MCF 10A (cell line): ENCODE data around the gene EHMT1. TPM values are rescaled to one million over a fixed set of nuclear protein-coding genes. Genes with fewer than 3 reads are reported as not detected.

Experiments
- BruUV-seq: library from RNA; stranded (reverse); fragments of 400-500 nt; replicated peaks from 2 replicates; lab custom pipeline; 2021; lab: Mats Ljungman, UMichigan
- CTCF ChIA-PET: fragments of 300-600 bp; sonication (Branson Sonifier 250); formaldehyde crosslinking; extraction: SDS; loops from one replicate; lab custom pipeline; 2021; ENCODE audit warnings: antibody characterized with exemption, inconsistent platforms; lab: Yijun Ruan, JAX
- POLR2A ChIA-PET: fragments of 300-600, 350-650 bp; sonication (Branson Sonifier 250); formaldehyde crosslinking; extraction: SDS; loops from one replicate; lab custom pipeline; 2020; ENCODE audit warnings: antibody characterized with exemption, inconsistent platforms; lab: Yijun Ruan, JAX
- DNase-seq: peaks from one replicate; pipeline ENCODE4 v3.0.0-alpha.2; 2018; ENCODE audit not compliant: unreplicated experiment
- H3K27ac Mint-ChIP-seq: one replicate; pipeline ENCODE4 v1.8.0; 2022; ENCODE audit warnings: mild to moderate bottlenecking, low read depth, mixed read lengths; ENCODE audit not compliant: unreplicated experiment
- H3K27me3 Mint-ChIP-seq: one replicate; pipeline ENCODE4 v1.8.0; 2022; ENCODE audit warnings: mixed read lengths; ENCODE audit not compliant: insufficient read depth, unreplicated experiment
- H3K36me3 Mint-ChIP-seq: one replicate; pipeline ENCODE4 v1.8.0; 2022; ENCODE audit warnings: mild to moderate bottlenecking, moderate library complexity, mixed read lengths; ENCODE audit not compliant: insufficient read depth, unreplicated experiment
- H3K4me1 Mint-ChIP-seq: one replicate; pipeline ENCODE4 v1.8.0; 2022; ENCODE audit warnings: mixed read lengths; ENCODE audit not compliant: insufficient read depth, unreplicated experiment
- H3K4me3 Mint-ChIP-seq: one replicate; pipeline ENCODE4 v1.8.0; 2022; ENCODE audit warnings: mild to moderate bottlenecking, moderate library complexity, mixed read lengths; ENCODE audit not compliant: unreplicated experiment
- H3K9me3 Mint-ChIP-seq: one replicate; pipeline ENCODE4 v1.8.0; 2022; ENCODE audit warnings: mixed read lengths; ENCODE audit not compliant: unreplicated experiment
- intact Hi-C: fragments of 100-400 bp; cut with micrococcal nuclease; formaldehyde crosslinking; loops from 2 replicates; pipeline ENCODE4 v1.14.1; 2022
- total RNA-seq: library from RNA; stranded (reverse); gene quantifications from 2 replicates; pipeline ENCODE4 v1.2.3, GENCODE V29; 2022
- TF ChIP-seq, protein P1 (sequence below): fragments of 200-600 bp; IDR thresholded peaks from one replicate; pipeline ENCODE4 v1.8.0; 2022; ENCODE audit warnings: antibody characterized with exemption, mild to moderate bottlenecking; ENCODE audit not compliant: unreplicated experiment

EHMT1 gene
- total RNA-seq, 1 experiment from 2014 or later, result 79.7 TPM

DNA sequence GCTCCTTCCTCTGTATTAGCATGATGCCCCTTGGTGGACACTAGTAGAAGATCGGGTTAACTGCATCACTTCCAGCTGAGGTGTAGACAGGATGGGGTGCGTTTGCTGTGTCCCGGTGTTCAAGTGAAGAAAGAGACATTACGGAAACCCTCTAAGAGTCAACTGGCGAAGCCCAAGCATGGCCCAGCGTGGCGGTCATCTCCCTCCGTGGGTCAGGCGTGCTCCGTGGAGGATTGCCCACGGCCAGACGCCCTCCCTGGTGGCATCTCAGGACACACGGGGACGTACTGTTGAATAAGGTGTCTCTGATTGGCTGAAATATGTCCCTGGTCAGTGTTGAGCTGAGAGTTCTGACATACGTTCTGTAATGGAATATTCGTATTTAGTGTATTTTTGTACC lies 139.3 kb downstream of the EHMT1 start:
- TF ChIP-seq, protein P1, sequence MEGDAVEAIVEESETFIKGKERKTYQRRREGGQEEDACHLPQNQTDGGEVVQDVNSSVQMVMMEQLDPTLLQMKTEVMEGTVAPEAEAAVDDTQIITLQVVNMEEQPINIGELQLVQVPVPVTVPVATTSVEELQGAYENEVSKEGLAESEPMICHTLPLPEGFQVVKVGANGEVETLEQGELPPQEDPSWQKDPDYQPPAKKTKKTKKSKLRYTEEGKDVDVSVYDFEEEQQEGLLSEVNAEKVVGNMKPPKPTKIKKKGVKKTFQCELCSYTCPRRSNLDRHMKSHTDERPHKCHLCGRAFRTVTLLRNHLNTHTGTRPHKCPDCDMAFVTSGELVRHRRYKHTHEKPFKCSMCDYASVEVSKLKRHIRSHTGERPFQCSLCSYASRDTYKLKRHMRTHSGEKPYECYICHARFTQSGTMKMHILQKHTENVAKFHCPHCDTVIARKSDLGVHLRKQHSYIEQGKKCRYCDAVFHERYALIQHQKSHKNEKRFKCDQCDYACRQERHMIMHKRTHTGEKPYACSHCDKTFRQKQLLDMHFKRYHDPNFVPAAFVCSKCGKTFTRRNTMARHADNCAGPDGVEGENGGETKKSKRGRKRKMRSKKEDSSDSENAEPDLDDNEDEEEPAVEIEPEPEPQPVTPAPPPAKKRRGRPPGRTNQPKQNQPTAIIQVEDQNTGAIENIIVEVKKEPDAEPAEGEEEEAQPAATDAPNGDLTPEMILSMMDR, result no peak
- TSS peak; percentile 16 for BruUV-seq

DNA sequence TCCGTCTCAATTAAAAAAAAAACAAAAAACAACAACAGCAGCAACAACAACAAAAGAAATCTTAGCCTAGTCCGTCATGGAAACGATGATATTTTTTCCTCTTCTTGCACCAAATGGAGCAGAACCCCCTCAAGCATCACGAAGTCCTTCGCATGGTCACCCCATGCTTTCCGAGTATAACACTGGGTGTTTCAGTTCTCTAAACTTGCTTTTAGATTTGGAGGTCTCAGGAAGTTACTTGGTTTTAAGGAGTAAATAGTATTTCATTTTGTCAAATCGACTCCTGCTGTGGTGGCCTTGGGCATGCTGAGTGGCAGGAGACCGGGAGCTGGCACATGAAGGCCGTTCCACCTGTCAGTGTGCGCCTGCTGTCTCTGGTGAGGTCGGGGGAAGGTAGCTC lies 140.3 kb downstream of the EHMT1 start:
- TF ChIP-seq, protein P1, result no peak
- POLR2A ChIA-PET, result no interaction called here
- H3K4me3 Mint-ChIP-seq, result no peak overlapping the region
- no peak overlapping the region for H3K27ac Mint-ChIP-seq
- BruUV-seq, result no TSS peak
- H3K36me3 Mint-ChIP-seq, result peaks cover 78% of the 10 kb centered on the region
- peaks cover 6% of the 10 kb centered on the region for H3K4me1 Mint-ChIP-seq
- no peaks in the 10 kb centered on the region for H3K9me3 Mint-ChIP-seq
- H3K27me3 Mint-ChIP-seq, result no peaks in the 10 kb centered on the region
- DNase-seq, result no peak
- intact Hi-C loops, result no loop called here
- CTCF ChIA-PET, result interaction anchor here (0.7 to 1.5 kb wide), 3 partner anchors 10 to 148 kb away, joined by 3 to 8 read pairs (median 3); no protein-coding TSS in a partner anchor

More for the DNA sequence above, 139.3 kb downstream of the EHMT1 start:
- H3K27ac Mint-ChIP-seq, result no peak overlapping the region
- H3K9me3 Mint-ChIP-seq, result no peaks in the 10 kb centered on the region
- ChIA-PET CTCF (interaction anchor here (1.0 to 1.5 kb wide), 2 partner anchors 85 to 87 kb away, joined by 3 to 8 read pairs; no protein-coding TSS in a partner anchor), POLR2A (interaction anchor here (0.7 to 0.9 kb wide), 2 partner anchors 20 to 87 kb away, joined by 3 to 4 read pairs; no protein-coding TSS in a partner anchor)
- peaks cover 76% of the 10 kb centered on the region for H3K36me3 Mint-ChIP-seq
- no peaks in the 10 kb centered on the region for H3K27me3 Mint-ChIP-seq
- intact Hi-C loops, result no loop called here
- no peak for DNase-seq
- H3K4me1 Mint-ChIP-seq, result peaks cover 6% of the 10 kb centered on the region
- H3K4me3 Mint-ChIP-seq, result no peak overlapping the region

DNA sequence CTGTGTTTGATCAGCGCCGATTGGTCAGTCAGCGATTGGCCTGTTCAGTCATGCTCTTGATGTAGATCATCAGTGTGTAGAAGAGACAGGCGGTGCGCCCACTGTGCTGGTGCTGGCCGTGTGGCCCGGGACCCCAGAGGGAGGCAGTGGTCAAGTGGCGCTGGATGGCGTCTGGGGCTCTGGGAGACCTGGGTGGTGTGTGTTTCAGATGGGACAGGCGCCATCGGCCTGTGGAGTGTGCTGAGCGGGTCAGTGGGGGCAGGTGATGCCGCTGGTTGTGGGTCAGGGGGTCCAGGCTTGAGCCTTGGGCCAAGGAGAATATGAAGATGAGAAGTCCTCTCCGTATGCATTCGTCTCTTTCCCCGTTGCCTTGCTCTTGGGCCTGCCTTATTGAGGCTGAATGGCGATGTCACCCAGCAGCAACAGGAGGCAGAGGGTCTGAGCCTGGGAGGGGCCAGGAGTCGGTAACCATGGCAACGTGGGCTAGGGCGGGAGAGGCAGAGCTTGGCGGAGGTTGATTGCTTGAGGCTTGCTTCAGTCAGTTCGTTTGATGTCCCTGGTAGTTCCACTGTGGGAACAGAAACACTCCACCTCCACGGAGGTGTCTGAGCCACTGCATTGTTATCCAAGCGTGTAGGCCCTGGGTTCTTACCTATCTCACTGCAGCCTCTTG lies 141.0 kb downstream of the EHMT1 start:
- ChIA-PET CTCF (interaction anchor here (0.7 to 1.1 kb wide), 2 partner anchors 87 to 149 kb away, joined by 3 to 4 read pairs; no protein-coding TSS in a partner anchor), POLR2A (no interaction called here)
- TF ChIP-seq, protein P1, result no peak
- no peak for DNase-seq
- Mint-ChIP-seq H3K36me3 (peaks cover 78% of the 10 kb centered on the region), H3K27me3 (no peaks in the 10 kb centered on the region), H3K27ac (no peak overlapping the region), H3K4me3 (no peak overlapping the region), H3K9me3 (no peaks in the 10 kb centered on the region), H3K4me1 (peaks cover 6% of the 10 kb centered on the region)
- intact Hi-C loops, result no loop called here
- no TSS peak for BruUV-seq

DNA sequence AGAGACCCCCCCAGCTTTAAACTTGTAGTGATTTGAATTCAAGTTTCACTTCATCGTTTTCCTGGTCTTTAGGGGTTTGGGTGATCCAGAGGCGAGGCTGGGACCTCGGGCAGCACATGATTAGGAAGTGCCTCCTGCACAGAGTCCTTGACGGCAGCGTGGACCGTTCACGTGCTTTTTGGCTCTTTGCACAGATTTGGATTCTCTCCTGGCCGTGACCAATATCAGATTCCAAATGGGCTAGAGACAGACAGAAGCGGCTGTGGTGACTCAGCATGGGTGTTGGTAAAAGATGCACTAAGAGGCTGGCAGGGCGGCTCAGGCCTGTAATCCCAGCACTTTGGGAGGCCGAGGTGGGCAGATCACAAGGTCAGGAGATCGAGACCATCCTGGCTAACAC lies 141.6 kb downstream of the EHMT1 start:
- POLR2A ChIA-PET, result no interaction called here
- no peak overlapping the region for H3K27ac Mint-ChIP-seq
- TF ChIP-seq, protein P1, result no peak
- no peaks in the 10 kb centered on the region for H3K9me3 Mint-ChIP-seq
- no peaks in the 10 kb centered on the region for H3K27me3 Mint-ChIP-seq
- H3K4me1 Mint-ChIP-seq, result peaks cover 6% of the 10 kb centered on the region
- no peak overlapping the region for H3K4me3 Mint-ChIP-seq
- no peak for DNase-seq
- intact Hi-C loops, result no loop called here
- no TSS peak for BruUV-seq
- CTCF ChIA-PET, result interaction anchor here (1.1 kb wide), 1 partner anchor 87 kb away, joined by 4 read pairs; no protein-coding TSS in a partner anchor
- peaks cover 78% of the 10 kb centered on the region for H3K36me3 Mint-ChIP-seq
